Activated naive CD4-positive, alpha-beta T cell treated with anti-CD3 and anti-CD28 coated beads, Interleukin-2, amount 10 ng/mL, durations not matched to agents 5 hours and 36 hours (primary cell): Measurements from ENCODE around the gene PIGL. TPM values are rescaled to one million over a fixed set of nuclear protein-coding genes. Genes with fewer than 3 reads are reported as not detected.

Source experiments
- microRNA-seq: library from miRNA; unstranded; fragments of <30 nt; microRNA quantifications from one replicate; pipeline ENCODE4 v1.2.0, GENCODE V29; 2022; ENCODE audit warnings: borderline microRNAs expressed, borderline replicate concordance
- total RNA-seq, 2 experiments: library from RNA; stranded (reverse); gene quantifications; one replicate each; pipeline ENCODE4 v1.2.3, GENCODE V29; 2021

PIGL gene
- 10 to 100 TPM; 33.0 to 35.3 TPM for total RNA-seq

DNA sequence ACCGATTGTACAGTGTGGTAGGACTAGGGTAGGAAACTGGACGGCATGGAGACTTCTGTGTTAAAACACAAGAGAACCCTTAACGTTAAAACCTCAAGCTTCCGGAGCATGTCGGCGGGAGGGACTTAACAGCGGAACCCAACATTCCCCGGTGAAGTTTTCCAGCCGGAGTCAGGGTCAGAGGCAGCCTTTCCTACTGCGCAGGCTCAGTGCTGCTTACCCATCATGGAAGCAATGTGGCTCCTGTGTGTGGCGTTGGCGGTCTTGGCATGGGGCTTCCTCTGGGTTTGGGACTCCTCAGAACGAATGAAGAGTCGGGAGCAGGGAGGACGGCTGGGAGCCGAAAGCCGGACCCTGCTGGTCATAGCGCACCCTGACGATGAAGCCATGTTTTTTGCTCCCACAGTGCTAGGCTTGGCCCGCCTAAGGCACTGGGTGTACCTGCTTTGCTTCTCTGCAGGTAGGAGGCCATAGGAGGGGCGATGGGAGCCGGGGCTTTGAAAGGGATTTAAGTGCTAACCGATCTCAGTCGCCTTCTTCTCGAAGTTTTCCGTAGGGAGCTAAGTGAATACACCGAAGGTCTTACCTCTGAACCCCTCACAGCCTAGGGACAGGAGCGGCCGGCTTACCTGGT, at the start of gene PIGL:
Gene PIGL (plus strand): TSS at position 209 of the 634 bp plus-strand sequence. CDS start 17 bp downstream, at position 226.

DNA sequence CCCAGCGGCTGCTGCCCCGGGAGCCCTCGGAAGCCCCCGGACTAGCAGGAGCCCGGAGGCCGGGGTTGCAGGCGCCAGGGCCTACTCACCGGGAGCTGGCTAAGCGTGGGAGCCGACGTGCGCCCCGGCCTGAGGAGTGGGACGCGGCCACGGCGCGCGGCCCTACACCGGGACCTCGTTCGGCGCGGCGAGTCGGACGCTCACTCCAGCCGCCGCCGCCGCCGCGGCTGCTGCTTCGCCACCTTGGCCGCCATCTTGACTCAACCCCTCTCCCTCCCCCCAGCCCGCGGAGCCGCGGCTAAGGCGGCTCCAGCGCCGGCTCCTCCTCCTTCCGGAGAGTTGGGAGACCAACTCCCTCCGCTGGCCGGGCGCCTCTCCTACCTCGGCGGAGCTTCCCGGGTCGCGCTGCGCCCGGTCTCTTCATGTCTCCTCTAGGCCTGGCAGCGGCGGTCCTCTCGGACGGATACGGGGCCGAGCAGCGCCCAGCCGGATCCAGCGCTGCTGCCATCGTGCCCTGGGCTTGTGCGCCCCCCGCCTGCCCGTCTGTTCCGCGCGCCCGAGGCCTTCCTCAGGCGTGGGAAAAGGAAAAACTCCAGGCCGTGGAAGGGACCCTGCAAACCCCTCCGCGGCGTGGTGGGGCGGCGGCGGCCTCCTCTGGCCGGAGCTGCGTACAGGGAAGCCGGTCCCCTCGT, 1.6 kb upstream of the PIGL start, which contains the start of gene NCOR1:
Gene NCOR1 (minus strand): TSS at position 262 of the 692 bp plus-strand sequence. CDS start 20,965 bp downstream, outside the sequence.

DNA sequence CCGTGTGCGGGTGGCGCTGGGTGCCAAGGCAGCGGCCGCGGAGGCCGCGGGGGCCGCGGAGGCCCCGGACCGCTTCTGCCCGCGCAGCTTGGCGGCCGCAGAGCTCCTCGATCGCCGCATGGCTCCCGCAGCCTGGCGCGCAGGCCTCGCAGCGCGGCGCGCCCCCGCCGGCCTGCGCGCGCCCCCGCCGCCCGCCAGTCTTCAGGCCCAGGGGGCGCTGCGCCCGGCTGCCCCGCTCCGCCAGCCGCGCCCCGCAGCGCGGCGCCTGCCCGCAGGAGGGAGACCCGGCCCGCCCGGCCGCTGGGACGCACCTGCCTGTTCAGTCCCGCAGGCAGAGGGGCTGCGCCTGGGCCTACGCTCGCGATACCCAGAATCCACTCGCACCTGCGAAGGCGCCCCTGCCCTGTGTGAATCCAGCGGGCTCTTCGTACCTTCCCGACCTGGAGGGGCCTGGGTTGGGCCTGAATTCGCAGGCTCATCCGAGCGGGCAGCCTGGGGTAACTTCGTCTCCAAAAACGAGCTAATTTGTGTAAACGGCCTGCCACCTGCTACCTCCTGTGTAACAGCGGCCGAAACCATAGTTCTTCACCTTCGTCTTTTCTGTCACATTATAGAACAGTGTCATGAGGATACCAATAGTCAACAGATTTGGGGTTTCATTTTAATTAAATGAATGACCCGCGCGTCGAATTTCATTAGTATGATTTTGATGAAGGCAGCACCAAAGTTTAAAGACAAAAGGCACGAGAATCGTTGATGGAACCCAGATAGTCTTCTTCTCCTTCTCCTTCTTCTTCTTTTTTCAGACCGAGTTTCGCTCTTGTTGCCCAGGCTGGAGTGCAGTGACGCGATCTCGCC, 136.5 kb downstream of the PIGL start, which contains the start of gene CENPV:
Gene CENPV (minus strand): TSS at position 153 of the 858 bp plus-strand sequence. CDS start 33 bp downstream, at position 120.

Small RNA genes lying within 50 kb of the gene (microRNA-seq; reads per million reads assigned to microRNA genes)
- gene MIR1288 = 1.3 reads per million

Other genes with a start within 250 kb of the PIGL start
- gene ZSWIM7, start 217.5 kb upstream of the PIGL start, total RNA-seq = 10 to 100 TPM; 15.0 to 19.5 TPM
- 10 to 100 TPM; 26.0 to 26.8 TPM for gene TTC19, start 217.4 kb upstream of the PIGL start, total RNA-seq
- gene NCOR1, start 1.7 kb upstream of the PIGL start, total RNA-seq = 100 to 1,000 TPM; 124 to 130 TPM
- 10 to 100 TPM in 1 of 2 experiments, 1 to 10 TPM in 1; 8.1 to 10.9 TPM for gene CENPV, start 136.3 kb downstream of the PIGL start, total RNA-seq
- gene UBB, start 163.9 kb downstream of the PIGL start, total RNA-seq = 1,000 to 10,000 TPM; 1,170 to 1,224 TPM
- gene TRPV2, start 198.4 kb downstream of the PIGL start, total RNA-seq = 100 to 1,000 TPM; 132 to 133 TPM